ENCODE measurements around the gene APOH. TPM values are rescaled to one million over a fixed set of nuclear protein-coding genes. Genes with fewer than 3 reads are reported as not detected.

Gene APOH
- total and polyA plus RNA-seq, 2 of the 13 experiments (the other 11 are each of a cell fraction or from before 2014, with no cell fraction given), result 4,846 to 5,748 TPM

DNA sequence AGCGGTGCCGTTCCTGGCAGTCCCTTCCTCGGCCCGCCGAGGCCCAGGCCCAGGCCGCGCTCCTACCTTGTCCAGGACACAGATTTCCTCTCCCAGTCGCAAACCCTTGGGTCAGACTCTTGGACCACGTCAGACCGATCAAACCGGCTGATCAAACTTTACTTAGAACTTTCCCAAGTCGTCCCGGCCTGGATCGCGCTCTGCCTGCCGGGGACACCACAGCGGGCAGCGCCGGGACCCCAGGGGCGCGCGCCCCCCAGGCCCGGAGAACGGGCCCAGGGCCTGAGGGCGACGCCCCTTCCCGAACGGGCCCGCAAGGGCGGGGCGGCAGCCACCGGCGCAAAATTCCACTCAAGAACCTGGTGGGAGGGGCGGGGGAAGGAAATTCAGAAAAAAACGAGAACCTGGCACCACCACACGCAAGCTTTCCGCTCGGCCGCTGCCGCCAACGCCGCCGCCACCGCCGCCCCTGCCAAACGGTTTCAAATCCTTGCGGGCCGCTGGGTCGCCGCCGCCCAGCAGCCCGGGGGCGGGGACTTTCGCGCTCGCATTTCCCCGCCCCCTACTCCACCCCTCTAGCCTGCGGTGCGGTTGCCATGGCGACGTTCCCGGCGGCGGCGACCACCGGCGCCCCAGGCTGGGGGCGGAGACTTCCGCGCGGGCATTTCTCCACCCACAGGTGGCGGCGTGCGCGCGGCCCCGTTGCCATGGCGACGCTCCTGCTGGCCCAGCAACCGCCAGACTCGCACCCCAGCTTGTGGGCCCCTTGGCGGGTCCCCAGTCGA, 37.4 kb downstream of the APOH start, which contains the start of gene CEP112 (continued):
- TF ChIP-seq GABPA (IDR thresholded peaks at IDR 0.05; ENCODE audit: low read depth, low read length) (no peak), GABPA (CRISPR knock-in tag; IDR thresholded peaks at IDR 0.05; ENCODE audit: low read depth) (peak; percentile 44; the same call in 1 of the 2 replicates), HNRNPK (IDR thresholded peaks at IDR 0.05; ENCODE audit: low read depth, low read length, poor library complexity, severe bottlenecking) (peak; percentile 81), ZNF24 (IDR thresholded peaks at IDR 0.05) (no peak), KAT2B (IDR thresholded peaks at IDR 0.05; ENCODE audit: borderline replicate concordance, low read depth, low read length) (no peak), EHMT2 (IDR thresholded peaks at IDR 0.05; ENCODE audit: borderline replicate concordance, low read depth, low read length) (no peak), U2AF2 (IDR thresholded peaks at IDR 0.05; ENCODE audit: low read depth, low read length) (peak; percentile 99), KAT7 (CRISPR knock-in tag; IDR thresholded peaks at IDR 0.05; ENCODE audit: borderline replicate concordance) (no peak), ZNF468 (CRISPR knock-in tag; IDR thresholded peaks at IDR 0.05) (no peak), RELA (CRISPR knock-in tag; IDR thresholded peaks at IDR 0.05) (no peak), NR2C2 (CRISPR knock-in tag; IDR thresholded peaks at IDR 0.05; ENCODE audit: borderline replicate concordance) (peak; percentile 36; the same call in 1 of the 2 replicates), MTF1 (CRISPR knock-in tag; IDR thresholded peaks at IDR 0.05) (peak; percentile 65; the same call in 1 of the 2 replicates), RARG (CRISPR knock-in tag; IDR thresholded peaks at IDR 0.05; ENCODE audit: low read depth) (no peak), ZNF792 (CRISPR knock-in tag; IDR thresholded peaks at IDR 0.05) (no peak), PHF8 (CRISPR knock-in tag; IDR thresholded peaks at IDR 0.05) (peak; percentile 75), ATF1 (CRISPR knock-in tag; IDR thresholded peaks at IDR 0.05) (no peak)
- TF ChIP-seq, protein P1, sequence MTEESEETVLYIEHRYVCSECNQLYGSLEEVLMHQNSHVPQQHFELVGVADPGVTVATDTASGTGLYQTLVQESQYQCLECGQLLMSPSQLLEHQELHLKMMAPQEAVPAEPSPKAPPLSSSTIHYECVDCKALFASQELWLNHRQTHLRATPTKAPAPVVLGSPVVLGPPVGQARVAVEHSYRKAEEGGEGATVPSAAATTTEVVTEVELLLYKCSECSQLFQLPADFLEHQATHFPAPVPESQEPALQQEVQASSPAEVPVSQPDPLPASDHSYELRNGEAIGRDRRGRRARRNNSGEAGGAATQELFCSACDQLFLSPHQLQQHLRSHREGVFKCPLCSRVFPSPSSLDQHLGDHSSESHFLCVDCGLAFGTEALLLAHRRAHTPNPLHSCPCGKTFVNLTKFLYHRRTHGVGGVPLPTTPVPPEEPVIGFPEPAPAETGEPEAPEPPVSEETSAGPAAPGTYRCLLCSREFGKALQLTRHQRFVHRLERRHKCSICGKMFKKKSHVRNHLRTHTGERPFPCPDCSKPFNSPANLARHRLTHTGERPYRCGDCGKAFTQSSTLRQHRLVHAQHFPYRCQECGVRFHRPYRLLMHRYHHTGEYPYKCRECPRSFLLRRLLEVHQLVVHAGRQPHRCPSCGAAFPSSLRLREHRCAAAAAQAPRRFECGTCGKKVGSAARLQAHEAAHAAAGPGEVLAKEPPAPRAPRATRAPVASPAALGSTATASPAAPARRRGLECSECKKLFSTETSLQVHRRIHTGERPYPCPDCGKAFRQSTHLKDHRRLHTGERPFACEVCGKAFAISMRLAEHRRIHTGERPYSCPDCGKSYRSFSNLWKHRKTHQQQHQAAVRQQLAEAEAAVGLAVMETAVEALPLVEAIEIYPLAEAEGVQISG (CRISPR knock-in tag; IDR thresholded peaks at IDR 0.05), result no peak; the same call in 1 of the 2 replicates
- TF ChIP-seq, protein P2, sequence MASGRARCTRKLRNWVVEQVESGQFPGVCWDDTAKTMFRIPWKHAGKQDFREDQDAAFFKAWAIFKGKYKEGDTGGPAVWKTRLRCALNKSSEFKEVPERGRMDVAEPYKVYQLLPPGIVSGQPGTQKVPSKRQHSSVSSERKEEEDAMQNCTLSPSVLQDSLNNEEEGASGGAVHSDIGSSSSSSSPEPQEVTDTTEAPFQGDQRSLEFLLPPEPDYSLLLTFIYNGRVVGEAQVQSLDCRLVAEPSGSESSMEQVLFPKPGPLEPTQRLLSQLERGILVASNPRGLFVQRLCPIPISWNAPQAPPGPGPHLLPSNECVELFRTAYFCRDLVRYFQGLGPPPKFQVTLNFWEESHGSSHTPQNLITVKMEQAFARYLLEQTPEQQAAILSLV (CRISPR knock-in tag; IDR thresholded peaks at IDR 0.05; ENCODE audit: borderline replicate concordance), result no peak
- TF ChIP-seq, protein P3, sequence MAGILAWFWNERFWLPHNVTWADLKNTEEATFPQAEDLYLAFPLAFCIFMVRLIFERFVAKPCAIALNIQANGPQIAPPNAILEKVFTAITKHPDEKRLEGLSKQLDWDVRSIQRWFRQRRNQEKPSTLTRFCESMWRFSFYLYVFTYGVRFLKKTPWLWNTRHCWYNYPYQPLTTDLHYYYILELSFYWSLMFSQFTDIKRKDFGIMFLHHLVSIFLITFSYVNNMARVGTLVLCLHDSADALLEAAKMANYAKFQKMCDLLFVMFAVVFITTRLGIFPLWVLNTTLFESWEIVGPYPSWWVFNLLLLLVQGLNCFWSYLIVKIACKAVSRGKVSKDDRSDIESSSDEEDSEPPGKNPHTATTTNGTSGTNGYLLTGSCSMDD (CRISPR knock-in tag; IDR thresholded peaks at IDR 0.05), result peak; percentile 37; the same call in 1 of the 2 replicates
- TF ChIP-seq, protein P4, sequence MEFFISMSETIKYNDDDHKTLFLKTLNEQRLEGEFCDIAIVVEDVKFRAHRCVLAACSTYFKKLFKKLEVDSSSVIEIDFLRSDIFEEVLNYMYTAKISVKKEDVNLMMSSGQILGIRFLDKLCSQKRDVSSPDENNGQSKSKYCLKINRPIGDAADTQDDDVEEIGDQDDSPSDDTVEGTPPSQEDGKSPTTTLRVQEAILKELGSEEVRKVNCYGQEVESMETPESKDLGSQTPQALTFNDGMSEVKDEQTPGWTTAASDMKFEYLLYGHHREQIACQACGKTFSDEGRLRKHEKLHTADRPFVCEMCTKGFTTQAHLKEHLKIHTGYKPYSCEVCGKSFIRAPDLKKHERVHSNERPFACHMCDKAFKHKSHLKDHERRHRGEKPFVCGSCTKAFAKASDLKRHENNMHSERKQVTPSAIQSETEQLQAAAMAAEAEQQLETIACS (CRISPR knock-in tag; IDR thresholded peaks at IDR 0.05), result peak; percentile 69
- TF ChIP-seq, protein P5, sequence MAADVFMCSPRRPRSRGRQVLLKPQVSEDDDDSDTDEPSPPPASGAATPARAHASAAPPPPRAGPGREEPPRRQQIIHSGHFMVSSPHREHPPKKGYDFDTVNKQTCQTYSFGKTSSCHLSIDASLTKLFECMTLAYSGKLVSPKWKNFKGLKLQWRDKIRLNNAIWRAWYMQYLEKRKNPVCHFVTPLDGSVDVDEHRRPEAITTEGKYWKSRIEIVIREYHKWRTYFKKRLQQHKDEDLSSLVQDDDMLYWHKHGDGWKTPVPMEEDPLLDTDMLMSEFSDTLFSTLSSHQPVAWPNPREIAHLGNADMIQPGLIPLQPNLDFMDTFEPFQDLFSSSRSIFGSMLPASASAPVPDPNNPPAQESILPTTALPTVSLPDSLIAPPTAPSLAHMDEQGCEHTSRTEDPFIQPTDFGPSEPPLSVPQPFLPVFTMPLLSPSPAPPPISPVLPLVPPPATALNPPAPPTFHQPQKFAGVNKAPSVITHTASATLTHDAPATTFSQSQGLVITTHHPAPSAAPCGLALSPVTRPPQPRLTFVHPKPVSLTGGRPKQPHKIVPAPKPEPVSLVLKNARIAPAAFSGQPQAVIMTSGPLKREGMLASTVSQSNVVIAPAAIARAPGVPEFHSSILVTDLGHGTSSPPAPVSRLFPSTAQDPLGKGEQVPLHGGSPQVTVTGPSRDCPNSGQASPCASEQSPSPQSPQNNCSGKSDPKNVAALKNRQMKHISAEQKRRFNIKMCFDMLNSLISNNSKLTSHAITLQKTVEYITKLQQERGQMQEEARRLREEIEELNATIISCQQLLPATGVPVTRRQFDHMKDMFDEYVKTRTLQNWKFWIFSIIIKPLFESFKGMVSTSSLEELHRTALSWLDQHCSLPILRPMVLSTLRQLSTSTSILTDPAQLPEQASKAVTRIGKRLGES (CRISPR knock-in tag; IDR thresholded peaks at IDR 0.05; ENCODE audit: borderline replicate concordance), result no peak

Measured in HepG2 (cell line).